GM12864 (cell line): ENCODE data around the gene COASY.

Source experiments
- DNase-seq: peaks from one replicate; pipeline ENCODE4 v3.0.0-alpha.2; 2011; ENCODE audit warnings: low read depth
- H3K4me3 ChIP-seq: 2 replicates; pipeline ENCODE4 v1.5.1; 2011; ENCODE audit warnings: mild to moderate bottlenecking, low read depth, low read length, control low read depth
- TF ChIP-seq, protein P1 (sequence below): IDR thresholded peaks from 2 replicates; pipeline ENCODE4 v1.5.1; 2011; ENCODE audit warnings: low read depth, mild to moderate bottlenecking, moderate library complexity, low read length, control low read depth, inconsistent platforms; ENCODE audit errors: missing control alignments

The COASY gene

DNA sequence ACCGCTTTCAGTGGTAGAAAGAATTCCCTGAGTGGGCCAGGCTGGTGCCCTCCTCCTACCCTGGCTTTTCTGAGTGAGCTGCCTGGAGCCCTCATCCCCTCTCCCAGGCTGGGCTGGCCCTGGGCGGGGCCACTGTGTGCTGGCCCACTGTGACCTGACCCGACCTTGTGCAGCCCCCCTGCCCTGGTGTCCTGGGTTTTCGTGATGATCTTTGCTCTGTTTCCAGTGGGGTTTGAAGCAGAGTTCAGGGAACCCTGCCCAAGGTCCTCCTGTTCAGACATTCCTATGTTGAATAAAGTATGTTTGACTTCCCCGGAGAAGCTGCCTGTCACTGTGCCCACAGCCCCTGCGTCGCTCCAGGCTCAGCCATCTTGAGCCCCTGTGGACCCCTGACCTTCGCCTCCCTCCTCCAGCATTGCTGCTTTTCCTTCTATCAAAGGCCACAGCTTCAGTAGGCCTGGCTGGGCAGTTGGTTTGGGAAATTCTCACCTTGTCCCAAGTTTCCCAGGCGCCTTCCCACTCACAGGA, 39.6 kb upstream of the COASY start:
- TF ChIP-seq, protein P1, sequence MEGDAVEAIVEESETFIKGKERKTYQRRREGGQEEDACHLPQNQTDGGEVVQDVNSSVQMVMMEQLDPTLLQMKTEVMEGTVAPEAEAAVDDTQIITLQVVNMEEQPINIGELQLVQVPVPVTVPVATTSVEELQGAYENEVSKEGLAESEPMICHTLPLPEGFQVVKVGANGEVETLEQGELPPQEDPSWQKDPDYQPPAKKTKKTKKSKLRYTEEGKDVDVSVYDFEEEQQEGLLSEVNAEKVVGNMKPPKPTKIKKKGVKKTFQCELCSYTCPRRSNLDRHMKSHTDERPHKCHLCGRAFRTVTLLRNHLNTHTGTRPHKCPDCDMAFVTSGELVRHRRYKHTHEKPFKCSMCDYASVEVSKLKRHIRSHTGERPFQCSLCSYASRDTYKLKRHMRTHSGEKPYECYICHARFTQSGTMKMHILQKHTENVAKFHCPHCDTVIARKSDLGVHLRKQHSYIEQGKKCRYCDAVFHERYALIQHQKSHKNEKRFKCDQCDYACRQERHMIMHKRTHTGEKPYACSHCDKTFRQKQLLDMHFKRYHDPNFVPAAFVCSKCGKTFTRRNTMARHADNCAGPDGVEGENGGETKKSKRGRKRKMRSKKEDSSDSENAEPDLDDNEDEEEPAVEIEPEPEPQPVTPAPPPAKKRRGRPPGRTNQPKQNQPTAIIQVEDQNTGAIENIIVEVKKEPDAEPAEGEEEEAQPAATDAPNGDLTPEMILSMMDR = no peak
- no peak for DNase-seq

DNA sequence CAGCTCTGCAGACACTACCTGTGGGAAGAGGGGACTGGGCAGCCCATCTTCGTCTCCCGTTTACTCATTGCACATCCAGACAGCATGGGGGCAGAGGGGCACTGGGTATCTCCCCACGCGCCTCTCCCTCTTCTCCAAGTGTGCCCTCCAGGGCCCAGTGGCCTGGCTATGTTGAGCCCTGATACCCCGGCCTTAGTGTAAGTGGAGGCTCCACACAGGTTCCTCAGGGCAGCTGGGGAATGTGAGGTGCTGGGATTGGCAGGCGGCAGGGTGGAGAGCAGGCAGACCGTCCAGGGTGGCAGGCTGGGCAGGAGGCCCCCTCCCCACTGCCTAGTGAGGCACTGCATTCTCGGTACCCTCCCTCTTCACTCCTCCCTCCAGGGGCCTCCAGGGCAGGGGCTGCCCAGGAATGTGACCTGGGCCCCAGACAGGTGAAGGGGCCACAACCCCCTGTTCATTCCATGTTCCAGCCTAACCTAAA, 39.1 kb upstream of the COASY start:
- TF ChIP-seq, protein P1 = no peak
- no peak overlapping the region for H3K4me3 ChIP-seq
- DNase-seq = no peak

More for the DNA sequence above, 39.6 kb upstream of the COASY start:
- H3K4me3 ChIP-seq = no peak overlapping the region

DNA sequence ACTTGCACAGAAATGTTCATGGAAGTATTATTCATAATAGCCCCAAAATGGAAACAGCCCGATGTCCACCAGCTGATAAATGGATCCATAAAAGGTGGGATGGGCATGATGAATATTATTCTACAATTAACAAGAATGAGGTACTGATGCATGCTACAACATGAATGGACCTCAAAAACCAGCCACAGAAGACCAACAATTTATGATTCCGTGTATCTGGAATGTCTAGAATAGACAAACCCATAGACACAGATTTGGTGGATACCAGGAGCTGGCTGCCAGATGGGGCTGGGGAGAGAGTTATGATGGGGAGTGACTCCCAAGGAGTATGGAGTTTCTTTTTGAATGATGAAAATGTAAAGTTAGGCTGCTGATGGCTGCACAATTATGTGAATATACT, 36.7 kb upstream of the COASY start:
- no peak overlapping the region for H3K4me3 ChIP-seq
- TF ChIP-seq, protein P1 = no peak
- DNase-seq = no peak

DNA sequence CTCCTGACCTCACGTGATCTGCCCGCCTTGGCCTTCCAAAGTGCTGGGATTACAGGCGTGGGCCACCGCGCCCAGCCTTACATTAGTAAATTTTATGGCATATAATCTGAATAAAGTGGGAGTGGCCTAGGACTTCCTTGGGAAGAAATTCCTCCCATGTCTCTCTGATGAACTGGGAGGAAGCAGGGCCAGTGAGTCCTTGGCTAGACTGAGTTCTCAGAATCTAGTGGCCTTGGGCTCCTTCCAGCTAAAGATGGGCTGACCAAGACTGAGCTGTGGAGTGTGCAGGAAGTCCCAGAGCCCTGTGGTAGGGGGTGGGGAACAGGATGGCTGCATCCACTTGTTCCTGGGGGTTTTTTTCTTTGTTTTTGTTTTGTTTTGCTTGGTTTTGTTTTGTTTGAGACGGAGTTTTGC, 35.9 kb upstream of the COASY start:
- TF ChIP-seq, protein P1 = no peak
- no peak for DNase-seq
- H3K4me3 ChIP-seq = no peak overlapping the region

DNA sequence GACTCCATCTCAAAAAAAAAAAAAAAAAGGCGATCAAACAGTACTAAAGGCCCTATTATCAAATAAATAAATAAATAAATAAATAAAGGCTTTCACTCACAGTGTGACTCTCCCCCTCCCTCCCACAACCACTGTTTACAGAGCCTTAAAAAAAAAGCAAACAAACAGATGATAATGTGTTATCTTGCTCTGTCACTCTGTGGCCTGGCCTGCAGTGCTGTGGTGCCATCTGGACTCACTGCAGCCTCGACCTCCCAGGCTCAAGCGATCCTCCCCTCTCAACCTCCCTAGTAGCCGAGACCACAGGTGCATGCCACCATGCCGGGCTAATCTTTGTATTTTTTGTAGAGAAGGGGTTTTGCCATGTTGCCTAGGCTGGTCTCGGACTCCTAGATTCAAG, 34.0 kb upstream of the COASY start:
- no peak for DNase-seq
- no peak overlapping the region for H3K4me3 ChIP-seq
- TF ChIP-seq, protein P1 = no peak

DNA sequence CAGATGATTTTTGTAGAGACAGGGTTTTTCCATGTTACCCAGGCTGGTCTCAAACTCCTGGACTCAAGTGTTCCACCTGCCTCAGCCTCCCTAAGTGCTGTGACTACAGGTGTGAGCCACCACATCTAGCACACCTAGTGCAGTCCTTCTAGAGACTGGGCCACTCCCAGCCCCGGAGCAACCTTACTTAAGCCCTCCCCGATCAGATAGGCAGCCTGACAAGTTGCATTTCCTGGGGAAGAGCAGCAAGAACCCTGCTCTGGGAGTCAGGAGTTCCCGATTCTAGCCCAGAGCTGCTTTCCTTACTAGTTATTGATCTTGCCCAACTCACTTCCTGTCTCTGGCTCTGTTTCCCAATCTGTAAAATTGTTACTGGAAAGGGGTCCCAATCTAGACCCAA, 32.9 kb upstream of the COASY start:
- no peak overlapping the region for H3K4me3 ChIP-seq
- no peak for DNase-seq
- TF ChIP-seq, protein P1 = no peak

DNA sequence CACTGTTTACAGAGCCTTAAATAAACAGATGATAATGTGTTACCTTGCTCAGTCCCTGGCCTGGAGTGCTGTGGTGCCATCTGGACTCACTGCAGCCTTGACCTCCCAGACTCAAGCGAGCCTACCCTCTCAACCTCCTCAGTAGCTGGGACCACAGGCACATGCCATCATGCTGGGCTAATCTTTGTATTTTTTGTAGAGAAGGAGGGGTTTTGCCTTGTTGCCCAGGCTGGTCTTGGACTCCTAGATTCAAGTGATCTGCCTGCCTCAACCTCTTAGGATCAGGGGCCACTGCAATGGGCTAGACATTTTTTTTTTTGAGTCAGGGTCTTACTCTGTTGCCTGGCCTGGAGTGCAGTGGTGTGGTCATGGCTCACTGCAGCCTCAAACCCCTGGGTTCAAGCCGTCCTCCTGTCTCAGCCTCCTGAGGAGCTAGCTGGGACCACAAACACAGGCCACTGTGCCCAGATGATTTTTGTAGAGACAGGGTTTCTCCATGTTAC, 30.9 kb upstream of the COASY start:
- no peak for DNase-seq
- TF ChIP-seq, protein P1 = no peak

More for the DNA sequence above, 30.9 kb upstream of the COASY start:
- H3K4me3 ChIP-seq = no peak overlapping the region
